Left kidney (tissue), 2 donors: ENCODE measurements around the gene PTP4A2. TPM values are rescaled to one million over a fixed set of nuclear protein-coding genes. Genes with fewer than 3 reads are reported as not detected.
"Not testable (repeated sequence)": the region's sequence is repeated elsewhere in the genome, so short reads cannot be mapped to it uniquely, and the experiment has no call there.

ENCODE experiments used
- DNase-seq: peaks from one replicate; pipeline ENCODE4 v3.0.0-alpha.2; 2013
- polyA plus RNA-seq: library from polyadenylated mRNA; unstranded; fragments of 120-200 nt; gene quantifications from one replicate; pipeline ENCODE4 v1.2.1, GENCODE V29; 2013; ENCODE audit not compliant: insufficient read length

PTP4A2 gene
- polyA plus RNA-seq, 1 donor, result 240 TPM

GRCh38 chr1:31930836-31931592, 7.2 kb downstream of the PTP4A2 start:
- DNase-seq, result no peak

- DNase-seq, result no peak
Observed at GRCh38 chr1:31927661-31927980, 10.5 kb downstream of the PTP4A2 start.

- DNase-seq, result no peak
Observed at GRCh38 chr1:31926853-31927660, 11.1 kb downstream of the PTP4A2 start.

GRCh38 chr1:31926252-31926651, 11.9 kb downstream of the PTP4A2 start:
- no peak for DNase-seq

DNA sequence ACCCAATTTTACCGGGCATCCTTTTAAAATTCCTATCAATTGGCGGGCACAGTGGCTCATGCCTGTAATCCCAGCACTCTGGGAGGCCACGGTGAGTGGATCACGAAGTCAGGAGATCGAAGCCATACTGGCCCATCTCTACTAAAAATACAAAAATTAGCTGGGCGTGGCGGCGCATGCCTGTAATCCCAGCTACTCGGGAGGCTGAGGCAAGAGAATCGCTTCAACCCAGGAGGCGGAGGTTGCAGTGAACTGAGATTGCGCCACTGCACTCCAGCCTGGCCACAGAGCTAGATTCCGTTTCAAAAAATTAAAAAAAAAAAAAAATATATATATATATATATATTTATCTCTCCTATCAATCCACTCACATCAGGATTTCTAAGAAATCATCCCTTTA, 12.3 kb downstream of the PTP4A2 start:
- not testable (repeated sequence) for DNase-seq

- DNase-seq, result no peak
Observed at GRCh38 chr1:31924839-31925238, 13.3 kb downstream of the PTP4A2 start.

DNA sequence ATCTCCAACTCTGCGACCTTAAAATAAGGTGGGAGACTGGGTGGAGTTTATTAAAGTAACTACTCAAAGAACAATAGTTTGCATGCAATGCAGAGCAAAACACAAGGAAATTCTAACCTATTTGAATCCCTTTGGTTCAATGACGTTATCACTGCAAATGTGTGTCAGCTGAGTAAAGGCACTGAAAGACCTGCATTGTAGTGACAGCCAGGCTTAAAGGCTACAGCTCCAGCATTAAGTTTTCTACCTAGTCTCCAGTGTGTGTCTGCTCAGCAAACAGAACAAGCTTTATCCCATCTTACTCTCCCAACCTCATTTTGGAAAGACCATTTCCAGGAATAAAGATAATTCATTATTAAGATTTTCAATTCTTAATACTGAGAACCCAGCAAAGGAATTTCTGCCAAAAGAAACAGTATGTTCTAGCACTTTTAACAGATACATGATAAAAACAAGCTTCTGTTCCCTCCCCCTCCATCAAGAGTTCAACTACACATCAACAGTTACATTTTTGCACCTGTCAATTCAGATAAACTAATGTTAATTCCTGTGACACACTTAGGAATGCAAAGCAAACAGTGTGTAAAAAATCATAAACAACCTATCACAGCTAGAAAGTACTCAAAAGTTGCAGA, 14.2 kb downstream of the PTP4A2 start:
- DNase-seq, result no peak

GRCh38 chr1:31920956-31921355, 17.2 kb downstream of the PTP4A2 start:
- no peak for DNase-seq

- no peak for DNase-seq
Observed at GRCh38 chr1:31919591-31919990, 18.6 kb downstream of the PTP4A2 start.

GRCh38 chr1:31915438-31915837, 22.7 kb downstream of the PTP4A2 start:
- DNase-seq, result no peak

DNA sequence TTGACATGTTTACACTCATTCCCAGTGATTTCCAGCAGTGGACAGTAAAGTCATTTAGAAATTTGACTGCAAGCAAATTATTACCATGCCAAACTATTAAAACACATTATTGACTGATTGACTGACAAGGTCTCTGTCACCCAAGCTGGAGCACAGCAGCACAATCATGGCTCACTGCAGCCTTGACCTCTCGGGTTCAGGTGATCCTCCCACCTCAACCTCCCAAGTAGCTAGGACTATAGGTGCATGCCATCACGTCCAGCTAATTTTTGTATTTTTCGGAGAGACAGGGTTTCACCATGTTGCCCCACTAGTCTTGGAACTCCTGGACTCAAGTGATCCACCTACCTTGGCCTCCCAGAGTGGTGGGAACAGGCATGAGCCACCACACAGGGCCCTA, 24.2 kb downstream of the PTP4A2 start:
- DNase-seq, result no peak

GRCh38 chr1:31912839-31913239, 25.3 kb downstream of the PTP4A2 start:
- no peak for DNase-seq

DNA sequence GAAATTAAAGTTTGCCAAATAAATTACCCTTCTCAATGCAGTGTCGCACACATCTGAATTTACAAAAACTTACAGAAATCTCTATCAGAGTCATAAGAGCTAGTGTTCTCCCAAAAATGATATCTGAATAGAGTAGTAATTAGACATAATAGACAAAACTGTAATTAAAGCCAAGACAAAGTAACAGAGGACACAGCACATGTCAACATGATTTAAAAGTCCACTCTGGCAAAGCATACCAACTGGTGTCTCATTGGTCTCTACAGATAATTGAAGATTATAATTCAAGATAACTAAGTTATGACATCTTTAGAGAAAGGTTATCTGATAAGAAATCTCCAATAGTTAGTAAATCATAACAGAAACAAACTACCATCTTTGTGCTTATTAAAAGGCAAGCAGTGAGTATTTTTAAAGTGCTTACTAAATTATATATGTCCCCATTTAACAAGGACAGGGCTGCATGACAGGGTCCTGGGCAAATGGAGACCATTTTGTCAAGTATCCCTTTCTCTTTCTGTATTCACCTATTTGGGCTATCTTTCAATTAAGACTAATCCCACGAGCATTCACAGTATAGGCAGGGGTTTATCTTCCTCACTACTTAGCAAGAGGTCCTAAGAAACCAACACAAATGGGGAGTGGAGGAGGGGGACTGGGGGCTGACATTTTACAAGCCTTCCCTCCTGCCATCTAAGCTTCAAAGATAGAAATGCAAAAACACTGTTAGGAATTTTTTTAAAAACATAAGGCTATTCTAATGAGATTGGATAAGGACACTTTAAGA, 26.0 kb downstream of the PTP4A2 start:
- DNase-seq, result no peak

DNA sequence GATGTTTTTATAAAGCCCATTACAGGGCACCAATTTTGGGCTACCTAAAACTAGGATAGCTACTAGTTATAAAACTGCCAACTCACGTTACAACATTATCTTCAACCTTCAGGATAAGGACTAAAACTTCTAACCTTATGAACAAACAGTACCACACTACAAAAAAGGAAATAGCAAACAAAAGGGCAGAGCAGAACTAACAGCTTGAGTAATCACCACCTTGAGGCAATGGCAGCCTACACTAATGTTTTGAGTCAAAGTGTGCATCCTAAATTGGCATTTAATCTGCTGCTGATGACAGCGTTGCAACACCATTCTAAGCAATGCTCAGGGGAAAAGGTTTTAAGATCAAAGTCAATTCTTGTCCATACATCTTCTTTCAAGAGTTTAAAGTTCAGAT, 27.2 kb downstream of the PTP4A2 start:
- no peak for DNase-seq

DNA sequence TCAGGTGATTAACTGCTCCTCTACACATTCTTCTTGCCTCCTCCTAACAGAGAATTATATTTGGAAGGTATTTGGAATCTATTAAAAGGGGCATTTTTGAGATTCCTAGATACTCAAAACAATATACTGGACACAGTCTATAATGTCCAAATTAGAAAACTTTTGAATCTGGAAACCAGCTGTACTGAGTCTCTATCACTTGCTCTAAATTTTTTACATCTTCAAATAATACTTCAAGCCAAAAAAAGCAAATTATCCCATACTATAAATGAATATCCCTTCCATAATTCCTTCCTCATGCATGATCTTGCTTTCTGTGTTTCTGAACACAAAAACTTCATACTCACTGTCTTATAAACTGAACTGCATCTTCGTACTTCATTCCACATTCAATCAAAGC, 28.5 kb downstream of the PTP4A2 start:
- DNase-seq, result no peak

- no peak for DNase-seq
Observed at GRCh38 chr1:31906557-31906956, 31.6 kb downstream of the PTP4A2 start.

- DNase-seq, result no peak
Observed at GRCh38 chr1:31905681-31906080, 32.5 kb downstream of the PTP4A2 start.

DNA sequence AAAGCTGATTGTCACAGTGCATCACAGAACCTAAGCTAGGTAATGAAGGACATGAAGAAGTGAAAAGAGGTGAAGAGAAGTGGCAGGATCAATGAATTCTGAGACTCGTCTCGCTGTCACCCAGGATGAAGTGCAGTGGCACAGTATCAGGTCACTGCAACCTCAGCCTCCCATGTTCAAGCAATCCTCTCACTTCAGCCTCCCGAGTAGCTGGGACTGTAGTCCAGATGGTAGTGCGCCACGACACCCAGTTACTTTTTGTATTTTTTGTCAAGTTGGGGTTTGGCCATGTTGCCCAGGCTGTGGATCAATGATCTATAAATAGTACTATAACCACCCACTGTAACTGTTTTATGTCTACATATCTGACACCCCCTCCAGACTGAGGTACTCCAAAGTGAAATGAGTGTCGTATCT, 33.1 kb downstream of the PTP4A2 start:
- DNase-seq, result no peak

DNA sequence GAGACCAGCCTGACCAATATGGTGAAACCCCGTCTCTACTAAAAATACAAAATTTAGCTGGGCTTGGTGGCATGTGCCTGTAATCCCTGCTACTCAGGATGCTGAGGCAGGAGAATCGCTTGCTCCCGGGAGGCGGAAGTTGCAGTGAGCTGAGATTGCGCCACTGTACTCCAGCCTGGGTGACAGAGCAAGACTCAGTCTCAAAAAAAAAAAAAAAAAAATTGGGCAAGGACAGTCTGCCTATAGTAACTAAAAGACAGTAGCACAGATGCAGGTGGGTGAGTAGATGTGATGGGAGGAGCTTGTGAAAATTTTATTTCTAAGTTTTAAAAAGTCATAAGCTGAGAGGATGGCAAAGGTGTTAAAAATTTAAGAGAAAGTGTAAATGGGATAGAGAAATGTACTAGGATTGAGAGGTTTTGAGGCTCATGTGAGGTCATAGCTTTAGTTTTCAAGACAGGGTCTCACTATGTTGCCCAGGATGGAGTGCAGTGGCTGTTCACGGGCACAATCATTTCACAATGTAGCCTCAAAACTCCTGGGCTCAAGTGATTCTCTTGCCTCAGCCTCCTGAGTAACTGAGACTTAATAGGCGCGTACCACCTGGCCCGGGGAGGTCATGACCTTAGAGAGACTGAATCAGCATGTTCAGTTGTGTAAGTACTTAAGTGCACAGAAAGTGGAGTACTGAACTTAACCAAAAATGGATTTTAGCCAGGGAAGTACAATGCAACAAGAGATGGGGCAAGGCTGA, 33.7 kb downstream of the PTP4A2 start:
- no peak for DNase-seq

GRCh38 chr1:31902510-31902860, 35.7 kb downstream of the PTP4A2 start:
- no peak for DNase-seq

GRCh38 chr1:31901838-31902509, 36.2 kb downstream of the PTP4A2 start:
- no peak for DNase-seq
